GM12878 (cell line): ENCODE results near the gene TMEM109. TPM values are rescaled to one million over a fixed set of nuclear protein-coding genes. Genes with fewer than 3 reads are reported as not detected.
A peak's percentile ranks its signal among the peaks of the same experiment; 100 is the strongest.

Source experiments
- ATF7 ChIP-seq: fragments of 450-650 bp; IDR thresholded peaks from 2 replicates; pipeline ENCODE4 v1.6.1; 2016; ENCODE audit warnings: low read depth, mild to moderate bottlenecking
- CBFB ChIP-seq: IDR thresholded peaks from 2 replicates; pipeline ENCODE4 v1.6.1; 2016; ENCODE audit warnings: antibody characterized with exemption, low read depth
- CEBPB ChIP-seq, 2 experiments: fragments of 150-350 bp in 1 of 2; IDR thresholded peaks; 2 replicates each; pipeline ENCODE4 v1.6.1; 2012 to 2014; ENCODE audit warnings: low read depth in 2 of 2, low read length in 2 of 2, borderline replicate concordance in 1 of 2, inconsistent platforms in 1 of 2
- CREB1 ChIP-seq: IDR thresholded peaks from 2 replicates; pipeline ENCODE4 v1.6.1; 2012; ENCODE audit warnings: low read depth, mild to moderate bottlenecking, inconsistent platforms
- FOS ChIP-seq: IDR thresholded peaks from 3 replicates; pipeline ENCODE4 v1.6.1; 2011; ENCODE audit warnings: borderline replicate concordance; ENCODE audit not compliant: insufficient read length; ENCODE audit errors: extremely low read depth
- HCFC1 ChIP-seq: fragments of 150-350 bp; IDR thresholded peaks from 2 replicates; pipeline ENCODE4 v1.6.1; 2014; ENCODE audit warnings: low read length
- IKZF2 ChIP-seq, 2 experiments: fragments of 450-650 bp; IDR thresholded peaks; 2 replicates each; pipeline ENCODE4 v1.6.1; 2017; ENCODE audit warnings: mild to moderate bottlenecking in 2 of 2, moderate library complexity in 2 of 2
- MTA2 ChIP-seq: fragments of 450-650 bp; IDR thresholded peaks from 2 replicates; pipeline ENCODE4 v1.6.1; 2016; ENCODE audit warnings: low read depth, mild to moderate bottlenecking, moderate library complexity
- MTA3 ChIP-seq: IDR thresholded peaks from 2 replicates; pipeline ENCODE4 v1.6.1; 2012; ENCODE audit warnings: low read length, inconsistent platforms, borderline replicate concordance
- NBN ChIP-seq: fragments of 450-650 bp; IDR thresholded peaks from 2 replicates; pipeline ENCODE4 v1.6.1; 2016
- NFIC ChIP-seq: IDR thresholded peaks from 2 replicates; pipeline ENCODE4 v1.6.1; 2012; ENCODE audit warnings: low read depth, mild to moderate bottlenecking, inconsistent platforms, low read length, moderate library complexity
- NFYA ChIP-seq: IDR thresholded peaks from 2 replicates; pipeline ENCODE4 v1.6.1; 2011; ENCODE audit warnings: low read depth, mild to moderate bottlenecking, low read length, improper control_type of control experiment, borderline replicate concordance
- PML ChIP-seq: IDR thresholded peaks from 2 replicates; pipeline ENCODE4 v1.6.1; 2012; ENCODE audit warnings: low read length, inconsistent platforms
- POU2F2 ChIP-seq: IDR thresholded peaks from 3 replicates; pipeline ENCODE4 v1.6.1; 2011; ENCODE audit warnings: low read depth, mild to moderate bottlenecking, low read length, borderline replicate concordance
- RUNX3 ChIP-seq: IDR thresholded peaks from 2 replicates; pipeline ENCODE4 v1.6.1; 2012; ENCODE audit warnings: low read length, inconsistent platforms
- SIN3A ChIP-seq: IDR thresholded peaks from 2 replicates; pipeline ENCODE4 v1.6.1; 2012; ENCODE audit warnings: low read depth, low read length, improper control_type of control experiment
- SMAD1 ChIP-seq: fragments of 450-650 bp; IDR thresholded peaks from 2 replicates; pipeline ENCODE4 v1.6.1; 2018; ENCODE audit warnings: mild to moderate bottlenecking, low read depth; ENCODE audit not compliant: partially characterized antibody
- SMC3 ChIP-seq: IDR thresholded peaks from 2 replicates; pipeline ENCODE4 v1.6.1; 2011; ENCODE audit warnings: low read length, improper control_type of control experiment, borderline replicate concordance
- SREBF2 ChIP-seq: IDR thresholded peaks from 2 replicates; pipeline ENCODE4 v1.6.1; 2012; ENCODE audit warnings: mild to moderate bottlenecking, low read length
- SRF ChIP-seq, 2 experiments: IDR thresholded peaks; 2 replicates each; pipeline ENCODE4 v1.6.1; 2011; ENCODE audit warnings: low read depth in 2 of 2, low read length in 2 of 2, mild to moderate bottlenecking in 1 of 2, moderate library complexity in 1 of 2
- SUPT20H ChIP-seq: IDR thresholded peaks from 2 replicates; pipeline ENCODE4 v1.6.1; 2011; ENCODE audit warnings: low read depth, mild to moderate bottlenecking, low read length, moderate library complexity, borderline replicate concordance; ENCODE audit not compliant: control insufficient read depth
- polyA plus RNA-seq, 11 experiments: library from polyadenylated mRNA; depleted of rRNA in 4 of 11; unstranded in 6 of 11; stranded (reverse) in 5 of 11; fragments of >200 nt; fragmentation: Nextera tagmentation in 4 of 11; fragmentation: Illumina TruSeq in 1 of 11; extraction: Ambion mirVana in 4 of 11; extraction: Trizol in 1 of 11; gene quantifications; 1 replicate in 1 of 11; 2 replicates in 10 of 11; pipeline versions ENCODE4 v1.2.1 to v1.2.3, GENCODE V29; 2011 to 2016; ENCODE audit warnings: inconsistent platforms in 2 of 11, missing spikeins in 2 of 11, low read depth in 1 of 11
- total RNA-seq, 4 experiments: library from RNA; depleted of rRNA in 3 of 4; stranded (reverse); fragments of >200 nt in 3 of 4; fragmentation: Illumina TruSeq in 1 of 4; extraction: Trizol in 1 of 4; gene quantifications; 2 replicates each; pipeline versions ENCODE4 v1.2.1 to v1.2.3, GENCODE V29; 2013 to 2021
- TF ChIP-seq, protein P1 (sequence below): fragments of 450-650 bp; IDR thresholded peaks from 2 replicates; pipeline ENCODE4 v1.6.1; 2016; ENCODE audit warnings: mild to moderate bottlenecking
- TF ChIP-seq, protein P2 (sequence below): fragments of 450-650 bp; IDR thresholded peaks from 2 replicates; pipeline ENCODE4 v1.6.1; 2017; ENCODE audit warnings: antibody characterized with exemption, mild to moderate bottlenecking, moderate library complexity
- TF ChIP-seq, protein P3 (sequence below): fragments of 450-650 bp; conservative IDR thresholded peaks from 2 replicates; pipeline ENCODE4 v1.6.1; 2017; ENCODE audit warnings: mild to moderate bottlenecking, moderate library complexity

TMEM109 gene
- total and polyA plus RNA-seq, 10 of the 15 experiments (the other 5 are each of a cell fraction or from before 2014, with no cell fraction given), result 21.9 to 199 (median 85.2) TPM

DNA sequence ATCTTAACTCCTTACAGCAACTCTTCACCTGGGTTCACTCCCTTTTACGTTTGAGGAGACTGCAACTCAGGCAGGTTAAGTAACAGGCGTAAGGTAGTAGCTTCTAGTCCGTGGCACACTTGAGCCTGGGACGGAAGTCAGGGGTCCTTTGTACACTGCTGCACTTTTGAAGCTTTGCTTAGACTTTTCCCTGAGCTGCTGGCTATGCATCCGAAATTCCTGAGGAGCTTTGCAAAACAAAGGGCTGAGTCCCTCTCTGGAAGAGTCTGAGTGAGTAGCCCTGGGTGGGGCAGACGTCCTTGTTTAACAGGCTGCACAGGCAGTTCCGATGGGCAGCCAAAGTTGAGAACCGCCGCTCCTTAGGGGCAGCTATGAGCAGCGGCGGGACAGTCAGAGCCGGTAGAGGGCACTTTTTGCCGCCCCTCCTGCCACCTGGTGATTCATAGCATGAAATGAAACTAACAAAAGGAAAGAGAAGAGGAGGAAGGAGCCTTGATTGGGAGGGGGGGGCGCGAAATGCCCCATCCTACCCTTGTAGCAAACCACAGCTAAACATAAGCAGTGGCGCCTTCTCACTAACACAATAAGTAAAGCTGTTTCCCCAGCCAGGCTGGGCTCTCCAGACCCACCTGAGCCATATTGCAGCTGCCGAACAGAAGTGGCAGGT, 1.4 kb downstream of the TMEM109 start (continued):
- TF ChIP-seq ATF7 (peak; percentile 74), NFYA (no peak), PML (no peak), MTA3 (no peak), CREB1 (no peak), NFIC (no peak), SMC3 (peak; percentile 48; the same call in 1 of the 2 replicates), SUPT20H (no peak), CBFB (peak; percentile 68; the same call in 1 of the 2 replicates), IKZF2 (IDR thresholded peaks at IDR 0.05) (peak; percentile 93 to 96), POU2F2 (0 out of 3 replicates have a peak, but pooled peaks have one; percentile 17), NBN (peak; percentile 91), SMAD1 (no peak), MTA2 (peak; percentile 86), SIN3A (peak; percentile 46; the same call in 1 of the 2 replicates), RUNX3 (no peak), SRF (IDR thresholded peaks at IDR 0.05; ENCODE audit: low read depth in 2 of 2, low read length in 2 of 2) (peak in 1 of 2 experiments; percentile 61; a peak in 1 of 4 replicates), CEBPB (IDR thresholded peaks at IDR 0.05; ENCODE audit: borderline replicate concordance in 1 of 2, low read depth in 2 of 2, low read length in 2 of 2) (no peak), FOS (no peak), HCFC1 (peak; percentile 29; the same call in 1 of the 2 replicates), SREBF2 (no peak)
- TF ChIP-seq, protein P1, sequence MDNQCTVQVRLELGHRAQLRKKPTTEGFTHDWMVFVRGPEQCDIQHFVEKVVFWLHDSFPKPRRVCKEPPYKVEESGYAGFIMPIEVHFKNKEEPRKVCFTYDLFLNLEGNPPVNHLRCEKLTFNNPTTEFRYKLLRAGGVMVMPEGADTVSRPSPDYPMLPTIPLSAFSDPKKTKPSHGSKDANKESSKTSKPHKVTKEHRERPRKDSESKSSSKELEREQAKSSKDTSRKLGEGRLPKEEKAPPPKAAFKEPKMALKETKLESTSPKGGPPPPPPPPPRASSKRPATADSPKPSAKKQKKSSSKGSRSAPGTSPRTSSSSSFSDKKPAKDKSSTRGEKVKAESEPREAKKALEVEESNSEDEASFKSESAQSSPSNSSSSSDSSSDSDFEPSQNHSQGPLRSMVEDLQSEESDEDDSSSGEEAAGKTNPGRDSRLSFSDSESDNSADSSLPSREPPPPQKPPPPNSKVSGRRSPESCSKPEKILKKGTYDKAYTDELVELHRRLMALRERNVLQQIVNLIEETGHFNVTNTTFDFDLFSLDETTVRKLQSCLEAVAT, result peak; percentile 75
- TF ChIP-seq, protein P2, sequence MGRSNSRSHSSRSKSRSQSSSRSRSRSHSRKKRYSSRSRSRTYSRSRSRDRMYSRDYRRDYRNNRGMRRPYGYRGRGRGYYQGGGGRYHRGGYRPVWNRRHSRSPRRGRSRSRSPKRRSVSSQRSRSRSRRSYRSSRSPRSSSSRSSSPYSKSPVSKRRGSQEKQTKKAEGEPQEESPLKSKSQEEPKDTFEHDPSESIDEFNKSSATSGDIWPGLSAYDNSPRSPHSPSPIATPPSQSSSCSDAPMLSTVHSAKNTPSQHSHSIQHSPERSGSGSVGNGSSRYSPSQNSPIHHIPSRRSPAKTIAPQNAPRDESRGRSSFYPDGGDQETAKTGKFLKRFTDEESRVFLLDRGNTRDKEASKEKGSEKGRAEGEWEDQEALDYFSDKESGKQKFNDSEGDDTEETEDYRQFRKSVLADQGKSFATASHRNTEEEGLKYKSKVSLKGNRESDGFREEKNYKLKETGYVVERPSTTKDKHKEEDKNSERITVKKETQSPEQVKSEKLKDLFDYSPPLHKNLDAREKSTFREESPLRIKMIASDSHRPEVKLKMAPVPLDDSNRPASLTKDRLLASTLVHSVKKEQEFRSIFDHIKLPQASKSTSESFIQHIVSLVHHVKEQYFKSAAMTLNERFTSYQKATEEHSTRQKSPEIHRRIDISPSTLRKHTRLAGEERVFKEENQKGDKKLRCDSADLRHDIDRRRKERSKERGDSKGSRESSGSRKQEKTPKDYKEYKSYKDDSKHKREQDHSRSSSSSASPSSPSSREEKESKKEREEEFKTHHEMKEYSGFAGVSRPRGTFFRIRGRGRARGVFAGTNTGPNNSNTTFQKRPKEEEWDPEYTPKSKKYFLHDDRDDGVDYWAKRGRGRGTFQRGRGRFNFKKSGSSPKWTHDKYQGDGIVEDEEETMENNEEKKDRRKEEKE, result no peak
- TF ChIP-seq, protein P3, sequence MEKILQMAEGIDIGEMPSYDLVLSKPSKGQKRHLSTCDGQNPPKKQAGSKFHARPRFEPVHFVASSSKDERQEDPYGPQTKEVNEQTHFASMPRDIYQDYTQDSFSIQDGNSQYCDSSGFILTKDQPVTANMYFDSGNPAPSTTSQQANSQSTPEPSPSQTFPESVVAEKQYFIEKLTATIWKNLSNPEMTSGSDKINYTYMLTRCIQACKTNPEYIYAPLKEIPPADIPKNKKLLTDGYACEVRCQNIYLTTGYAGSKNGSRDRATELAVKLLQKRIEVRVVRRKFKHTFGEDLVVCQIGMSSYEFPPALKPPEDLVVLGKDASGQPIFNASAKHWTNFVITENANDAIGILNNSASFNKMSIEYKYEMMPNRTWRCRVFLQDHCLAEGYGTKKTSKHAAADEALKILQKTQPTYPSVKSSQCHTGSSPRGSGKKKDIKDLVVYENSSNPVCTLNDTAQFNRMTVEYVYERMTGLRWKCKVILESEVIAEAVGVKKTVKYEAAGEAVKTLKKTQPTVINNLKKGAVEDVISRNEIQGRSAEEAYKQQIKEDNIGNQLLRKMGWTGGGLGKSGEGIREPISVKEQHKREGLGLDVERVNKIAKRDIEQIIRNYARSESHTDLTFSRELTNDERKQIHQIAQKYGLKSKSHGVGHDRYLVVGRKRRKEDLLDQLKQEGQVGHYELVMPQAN, result peak; percentile 37
